ENCODE measurements around the gene MRC1. TPM values are rescaled to one million over a fixed set of nuclear protein-coding genes. Genes with fewer than 3 reads are reported as not detected.

The MRC1 gene
- total and polyA plus RNA-seq, 2 of the 8 experiments (the other 6 are each of a cell fraction or from before 2014, with no cell fraction given) = 0.03 to 0.06 TPM

DNA sequence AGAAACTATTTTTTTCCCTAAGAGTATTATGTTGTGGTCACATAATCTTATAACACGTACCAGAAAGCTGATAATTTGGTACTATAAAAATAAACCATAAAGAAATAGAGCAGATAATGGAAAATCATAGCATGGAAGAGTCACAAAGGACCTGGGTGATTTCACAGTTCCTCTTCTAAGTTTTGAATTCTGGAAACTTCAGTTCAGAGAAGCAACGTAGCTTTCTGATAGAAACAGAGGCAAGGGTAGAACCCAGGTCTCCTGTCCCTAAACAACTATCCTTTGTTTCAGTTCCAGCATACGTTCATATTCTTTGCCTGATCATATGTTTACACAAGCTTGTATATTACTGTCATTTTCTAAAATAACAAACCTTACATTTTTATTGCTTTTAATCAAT, 47.9 kb downstream of the MRC1 start:
- Histone ChIP-seq H3K18ac (ENCODE audit: extremely low read depth, low read length) (no peak overlapping the region), H3K56ac (replicated peaks; ENCODE audit: insufficient read length, low read depth, low read length) (no peak overlapping the region), H4K91ac (replicated peaks; ENCODE audit: insufficient read length, low read length) (no peak overlapping the region), H3K4ac (replicated peaks; ENCODE audit: insufficient read length, low read depth, low read length) (no peak overlapping the region), H3K4me2 (ENCODE audit: insufficient read depth in 1 of 2, low read depth in 2 of 2, low read length in 2 of 2) (no peak overlapping the region), H3K14ac (ENCODE audit: insufficient read length) (no peak overlapping the region), H3K4me3 (ENCODE audit: extremely low read depth in 1 of 4, insufficient read depth in 2 of 4, low read depth in 3 of 4, low read length in 4 of 4) (no peak overlapping the region), H3K23ac (ENCODE audit: insufficient read length) (no peak overlapping the region), H3K9me3 (ENCODE audit: insufficient read depth in 2 of 2, low read depth in 1 of 2, low read length in 1 of 2) (no peaks in the 10 kb centered on the region; a peak in 1 of 4 replicates), H3K4me1 (replicated peaks in 1 of 4; ENCODE audit: control insufficient read depth in 3 of 4, insufficient read depth in 4 of 4, low read length in 3 of 4) (no peaks in the 10 kb centered on the region), H2BK5ac (ENCODE audit: low read depth, low read length) (no peak overlapping the region), H3K79me2 (ENCODE audit: control insufficient read depth in 1 of 2, insufficient read depth in 2 of 2, low read length in 2 of 2) (no peaks in the 10 kb centered on the region), H2BK120ac (replicated peaks; ENCODE audit: low read depth, low read length) (no peak overlapping the region), H3K36me3 (ENCODE audit: control insufficient read depth in 2 of 4, insufficient read depth in 4 of 4, low read length in 3 of 4) (no peaks in the 10 kb centered on the region), H4K5ac (ENCODE audit: insufficient read length, low read depth, low read length) (no peak overlapping the region), H3K9ac (replicated peaks in 1 of 4; ENCODE audit: extremely low read depth in 1 of 4, low read depth in 3 of 4, low read length in 3 of 4) (no peak overlapping the region), H2BK15ac (ENCODE audit: low read length) (no peak overlapping the region), H3K27me3 (replicated peaks in 1 of 4; ENCODE audit: control insufficient read depth in 3 of 4, extremely low read depth in 1 of 4, insufficient read depth in 3 of 4, low read length in 3 of 4) (no peaks in the 10 kb centered on the region), H4K8ac (ENCODE audit: extremely low read depth, insufficient read depth, low read length) (no peak overlapping the region), H3K79me1 (ENCODE audit: low read depth, low read length) (no peaks in the 10 kb centered on the region), H2AFZ (ENCODE audit: low read length) (no peak overlapping the region), H2BK20ac (ENCODE audit: low read length) (no peak overlapping the region), H4K20me1 (replicated peaks in 1 of 2; ENCODE audit: control insufficient read depth in 1 of 2, insufficient read depth in 2 of 2, low read length in 2 of 2) (no peaks in the 10 kb centered on the region), H3K27ac (ENCODE audit: low read depth, low read length) (no peak overlapping the region), H2AK5ac (ENCODE audit: low read depth, low read length) (no peak overlapping the region), H3K23me2 (ENCODE audit: low read depth, low read length) (no peaks in the 10 kb centered on the region), H2BK12ac (ENCODE audit: low read depth, low read length) (no peak overlapping the region)
- CTCF ChIA-PET (ENCODE audit: partially characterized antibody) = interaction anchor here (0.6 to 1.7 kb wide), 3 partner anchors 9 to 341 kb away, joined by 3 to 9 read pairs (median 3); no protein-coding TSS in a partner anchor
- FAIRE-seq = no peak
- 91% methylated on average over 3 of the region's 3 CpGs; no CpG with 5 or more reads in 1 of the 2 experiments for WGBS, 2 experiments (ENCODE audit: extremely low coverage in 1 of 2, insufficient coverage in 1 of 2, insufficient read length in 1 of 2, insufficient replicate concordance in 2 of 2, low coverage in 1 of 2, low lambda C conversion rate in 2 of 2, missing lambda C conversion rate in 1 of 2)
- POLR2A ChIA-PET (ENCODE audit: partially characterized antibody) = no interaction called here
- no peak for DNase-seq (ENCODE audit: low read depth in 1 of 2, low spot score in 2 of 2)
- TF ChIP-seq TCF12 (IDR thresholded peaks at IDR 0.05; ENCODE audit: low read depth, low read length) = no peak
- TF ChIP-seq RXRA (IDR thresholded peaks at IDR 0.05; ENCODE audit: insufficient read depth, low read depth, low read length) = no peak
- TF ChIP-seq SIX5 (IDR thresholded peaks at IDR 0.05; ENCODE audit: low read depth, low read length) = no peak
- no peak for TF ChIP-seq GABPA (IDR thresholded peaks at IDR 0.05; ENCODE audit: borderline replicate concordance, insufficient read depth, low read length)
- TF ChIP-seq CTBP2 (IDR thresholded peaks at IDR 0.05; ENCODE audit: borderline replicate concordance, insufficient read depth, insufficient read length, low read length) = no peak
- TF ChIP-seq JUN (IDR thresholded peaks at IDR 0.05; ENCODE audit: low read depth, low read length) = no peak
- no peak for TF ChIP-seq SUZ12 (IDR thresholded peaks at IDR 0.05; ENCODE audit: low read length)
- no peak for TF ChIP-seq TBP (IDR thresholded peaks at IDR 0.05; ENCODE audit: low read depth, low read length)
